ENCODE data around the gene NCAPH2. TPM values are rescaled to one million over a fixed set of nuclear protein-coding genes. Genes with fewer than 3 reads are reported as not detected.

The NCAPH2 gene
- total RNA-seq, result 10 to 100 TPM; 30.6 to 35.9 TPM

DNA sequence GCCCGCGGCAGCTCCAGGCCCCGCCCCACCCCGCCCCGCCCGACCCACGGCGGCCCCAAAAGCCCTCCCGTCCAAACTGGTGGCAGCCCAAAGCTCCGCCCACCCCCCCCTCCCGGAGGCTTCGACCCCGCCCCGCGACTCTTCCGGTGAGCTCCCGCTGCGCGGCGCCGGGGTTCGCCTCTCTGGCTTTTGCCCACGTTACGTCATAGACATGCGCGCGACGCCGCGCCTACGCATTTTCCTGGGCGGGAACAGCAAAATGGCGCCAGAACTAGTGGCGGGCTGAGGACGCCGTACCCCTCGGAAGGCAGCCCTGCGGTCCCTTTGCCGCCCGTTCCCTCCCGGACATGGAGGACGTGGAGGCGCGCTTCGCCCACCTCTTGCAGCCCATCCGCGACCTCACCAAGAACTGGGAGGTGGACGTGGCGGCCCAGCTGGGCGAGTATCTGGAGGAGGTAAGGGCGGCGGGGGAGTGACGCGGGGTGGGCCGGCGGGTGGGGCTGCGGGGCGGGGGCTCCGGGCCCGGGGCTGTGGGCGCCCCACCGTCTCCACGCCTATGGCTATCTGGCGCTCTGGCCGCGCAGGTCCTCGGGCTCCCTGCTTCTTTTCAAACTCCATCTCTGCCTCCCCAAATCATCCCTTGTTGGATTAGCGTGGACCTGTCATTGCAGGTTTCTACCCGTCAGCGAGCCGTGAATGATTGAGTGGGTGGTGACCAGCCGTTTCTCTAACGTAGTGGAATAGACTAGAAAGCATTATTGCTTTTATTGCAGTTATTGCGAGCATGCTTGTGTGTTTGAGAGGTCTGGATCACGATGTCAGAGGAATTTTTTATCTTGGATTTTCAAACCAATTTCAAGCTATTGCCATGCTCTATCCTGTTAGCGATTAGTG, at the start of gene NCAPH2:
Gene NCAPH2, plus strand, starts transcription at position 234 of the 894 bp plus-strand sequence. Its CDS starts 114 bp downstream, at position 348.
- Histone ChIP-seq H3K27ac (peak within 1 kb of the TSS; percentile 90 to 95 (median 92)), H3K36me3 (replicated peaks in 1 of 2; ENCODE audit: insufficient read depth in 1 of 2, low read depth in 2 of 2) (no peaks in the 10 kb centered on the region), H3K4me3 (peak within 1 kb of the TSS; percentile 90 to 98), H3K9me3 (no peaks in the 10 kb centered on the region), H3K4me1 (peaks cover 38% of the 10 kb centered on the region), H3K27me3 (no peaks in the 10 kb centered on the region)
- WGBS, 2 donors, result 0 to 1% methylated on average over 11 to 57 of the region's 76 CpGs
- peak; percentile 73 to 87 (median 82) for TF ChIP-seq POLR2A (IDR thresholded peaks at IDR 0.05)
- TF ChIP-seq, protein P1, sequence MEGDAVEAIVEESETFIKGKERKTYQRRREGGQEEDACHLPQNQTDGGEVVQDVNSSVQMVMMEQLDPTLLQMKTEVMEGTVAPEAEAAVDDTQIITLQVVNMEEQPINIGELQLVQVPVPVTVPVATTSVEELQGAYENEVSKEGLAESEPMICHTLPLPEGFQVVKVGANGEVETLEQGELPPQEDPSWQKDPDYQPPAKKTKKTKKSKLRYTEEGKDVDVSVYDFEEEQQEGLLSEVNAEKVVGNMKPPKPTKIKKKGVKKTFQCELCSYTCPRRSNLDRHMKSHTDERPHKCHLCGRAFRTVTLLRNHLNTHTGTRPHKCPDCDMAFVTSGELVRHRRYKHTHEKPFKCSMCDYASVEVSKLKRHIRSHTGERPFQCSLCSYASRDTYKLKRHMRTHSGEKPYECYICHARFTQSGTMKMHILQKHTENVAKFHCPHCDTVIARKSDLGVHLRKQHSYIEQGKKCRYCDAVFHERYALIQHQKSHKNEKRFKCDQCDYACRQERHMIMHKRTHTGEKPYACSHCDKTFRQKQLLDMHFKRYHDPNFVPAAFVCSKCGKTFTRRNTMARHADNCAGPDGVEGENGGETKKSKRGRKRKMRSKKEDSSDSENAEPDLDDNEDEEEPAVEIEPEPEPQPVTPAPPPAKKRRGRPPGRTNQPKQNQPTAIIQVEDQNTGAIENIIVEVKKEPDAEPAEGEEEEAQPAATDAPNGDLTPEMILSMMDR (IDR thresholded peaks at IDR 0.05), result peak in 2 of 7 experiments; percentile 11 to 31
- ATAC-seq, result peak; percentile 88
- DNase-seq, result peak; percentile 96 to 98 (median 96)
- intact Hi-C loops (cut with DNase I), result loop anchor here (10.0 kb wide), 1 partner anchor 263 kb away; the partner anchor contains the start of gene TUBGCP6

- no peak for DNase-seq
Measured at GRCh38 chr22:50459016-50459415, 49.0 kb upstream of the NCAPH2 start.

DNA sequence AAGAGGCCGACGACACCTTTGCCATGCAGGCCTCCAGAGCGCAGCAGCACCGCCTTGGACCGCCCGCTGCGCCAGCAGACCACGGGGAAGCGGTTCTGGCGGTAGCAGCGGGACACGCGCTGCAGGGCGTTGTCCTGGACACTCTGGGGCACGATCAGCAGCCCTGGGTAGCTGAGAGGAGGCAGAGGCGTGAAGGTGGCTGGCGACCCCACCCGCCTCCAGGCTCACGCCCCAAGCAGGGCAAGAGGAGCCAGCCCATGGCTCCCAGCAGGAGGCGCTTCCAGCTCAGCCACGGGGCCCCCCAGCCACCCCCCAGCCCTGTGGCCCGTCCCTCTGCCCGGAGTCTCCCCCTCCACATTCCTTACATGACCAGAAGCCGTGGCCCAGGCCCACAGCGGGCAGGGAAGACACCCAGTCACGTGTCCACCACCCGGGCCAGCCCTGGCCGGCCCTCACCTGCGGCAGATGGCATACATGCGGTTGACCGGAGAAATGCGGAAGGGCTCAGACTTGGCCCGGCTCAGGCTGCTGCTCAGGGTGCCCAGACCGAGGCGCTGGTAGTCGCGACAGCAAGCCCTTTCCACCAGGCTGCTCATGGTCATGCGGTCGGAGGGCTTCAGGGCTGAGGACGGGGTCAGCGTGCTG, 48.4 kb upstream of the NCAPH2 start:
- intact Hi-C loops (cut with DNase I), result no loop called here
- peaks cover 35 to 57% of the 10 kb centered on the region in 2 donors for H3K36me3 ChIP-seq (replicated peaks in 1 of 2; ENCODE audit: insufficient read depth in 1 of 2, low read depth in 2 of 2)
- DNase-seq (no peak), ATAC-seq (no peak)
- H3K9me3 ChIP-seq, result no peaks in the 10 kb centered on the region
- H3K4me1 ChIP-seq, result no peaks in the 10 kb centered on the region
- no peaks in the 10 kb centered on the region for H3K27me3 ChIP-seq
- no peak overlapping the region for H3K27ac ChIP-seq
- no peak for TF ChIP-seq POLR2A (IDR thresholded peaks at IDR 0.05)
- TF ChIP-seq, protein P1 (IDR thresholded peaks at IDR 0.05), result no peak
- H3K4me3 ChIP-seq, result no peak overlapping the region
- 95 to 97% methylated on average over 19 to 31 of the region's 41 CpGs for WGBS, 2 donors

More at GRCh38 chr22:50459016-50459415, 49.0 kb upstream of the NCAPH2 start:
- Histone ChIP-seq H3K27ac (no peak overlapping the region), H3K4me1 (no peaks in the 10 kb centered on the region), H3K9me3 (no peaks in the 10 kb centered on the region), H3K36me3 (replicated peaks in 1 of 2; ENCODE audit: insufficient read depth in 1 of 2, low read depth in 2 of 2) (peaks cover 35 to 53% of the 10 kb centered on the region in 2 donors), H3K4me3 (no peak overlapping the region), H3K27me3 (no peaks in the 10 kb centered on the region)
- intact Hi-C loops (cut with DNase I), result no loop called here
- ATAC-seq, result no peak
- WGBS, 2 donors, result 89 to 90% methylated on average over 19 to 22 of the region's 22 CpGs
- TF ChIP-seq, protein P1 (IDR thresholded peaks at IDR 0.05), result no peak
- no peak for TF ChIP-seq POLR2A (IDR thresholded peaks at IDR 0.05)

DNA sequence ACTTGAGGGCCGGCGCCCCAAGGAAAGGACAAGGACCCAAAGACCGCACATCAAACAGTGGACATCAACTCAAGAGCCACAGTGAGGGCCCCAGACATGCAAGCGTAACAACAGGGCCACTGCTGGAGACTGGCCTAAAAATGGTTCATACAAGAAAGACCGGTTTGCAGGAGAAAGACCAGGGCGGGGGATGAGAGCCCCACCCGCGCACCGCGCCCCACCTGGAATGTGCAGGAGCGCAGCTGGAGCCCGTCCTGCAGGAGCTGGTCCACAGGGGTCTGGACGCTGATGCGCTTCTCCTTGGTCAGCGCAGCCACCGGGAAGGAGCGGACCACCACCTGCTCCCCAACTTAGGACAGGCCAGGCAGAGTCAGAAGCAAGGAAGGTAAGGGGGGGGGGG, 47.1 kb upstream of the NCAPH2 start:
- no peaks in the 10 kb centered on the region for H3K9me3 ChIP-seq
- DNase-seq, result no peak
- 96 to 100% methylated on average over 4 to 17 of the region's 17 CpGs for WGBS, 2 donors
- no peak for TF ChIP-seq POLR2A (IDR thresholded peaks at IDR 0.05)
- TF ChIP-seq, protein P1 (IDR thresholded peaks at IDR 0.05), result no peak
- no peaks in the 10 kb centered on the region for H3K4me1 ChIP-seq
- intact Hi-C loops (cut with DNase I), result no loop called here
- peaks cover 38 to 59% of the 10 kb centered on the region in 2 donors for H3K36me3 ChIP-seq (replicated peaks in 1 of 2; ENCODE audit: insufficient read depth in 1 of 2, low read depth in 2 of 2)
- no peak overlapping the region for H3K27ac ChIP-seq
- H3K4me3 ChIP-seq, result no peak overlapping the region
- ATAC-seq, result no peak
- no peaks in the 10 kb centered on the region for H3K27me3 ChIP-seq
